Muscle layer of duodenum (tissue), 2 donors: ENCODE measurements around the gene ABLIM2.

Experiments
- H3K27ac ChIP-seq: one replicate; pipeline ENCODE4 v1.7.0; 2013; ENCODE audit warnings: mild to moderate bottlenecking, low read length
- H3K27me3 ChIP-seq: one replicate; pipeline ENCODE4 v1.7.0; 2013; ENCODE audit warnings: low read depth, mild to moderate bottlenecking, control low read depth, low read length
- H3K36me3 ChIP-seq, 2 donors: one replicate each; pipeline ENCODE4 v1.7.0; 2013; ENCODE audit warnings: low read length in 2 of 2, control low read depth in 1 of 2, mild to moderate bottlenecking in 1 of 2; ENCODE audit not compliant: insufficient read depth in 2 of 2, control insufficient read depth in 1 of 2
- H3K4me1 ChIP-seq, 2 donors: one replicate each; pipeline ENCODE4 v1.7.0; 2013; ENCODE audit warnings: low read length in 2 of 2, mild to moderate bottlenecking in 2 of 2, control low read depth in 1 of 2, moderate library complexity in 1 of 2; ENCODE audit not compliant: insufficient read depth in 2 of 2, control insufficient read depth in 1 of 2
- H3K4me3 ChIP-seq, 2 donors: one replicate each; pipeline ENCODE4 v1.7.0; 2013; ENCODE audit warnings: low read length in 2 of 2, low read depth in 1 of 2, mild to moderate bottlenecking in 1 of 2
- H3K9me3 ChIP-seq, 2 donors: one replicate each; pipeline ENCODE4 v1.7.0; 2013; ENCODE audit warnings: low read length in 2 of 2, control low read depth in 1 of 2, mild to moderate bottlenecking in 1 of 2; ENCODE audit not compliant: control insufficient read depth in 1 of 2
- donor health status: healthy.

The ABLIM2 gene

GRCh38 chr4:8171266-8171665, 12.7 kb upstream of the ABLIM2 start:
- H3K9me3 ChIP-seq, result peaks cover 0 to 8% of the 10 kb centered on the region in 2 donors
- H3K27ac ChIP-seq, result no peak overlapping the region
- H3K4me1 ChIP-seq, result no peaks in the 10 kb centered on the region
- H3K36me3 ChIP-seq, result no peaks in the 10 kb centered on the region
- no peaks in the 10 kb centered on the region for H3K27me3 ChIP-seq
- H3K4me3 ChIP-seq, result no peak overlapping the region

- H3K27me3 ChIP-seq, result no peaks in the 10 kb centered on the region
- peaks cover 0 to 8% of the 10 kb centered on the region in 2 donors for H3K9me3 ChIP-seq
- H3K4me1 ChIP-seq, result no peaks in the 10 kb centered on the region
- H3K36me3 ChIP-seq, result no peaks in the 10 kb centered on the region
- no peak overlapping the region for H3K27ac ChIP-seq
- no peak overlapping the region for H3K4me3 ChIP-seq
These were observed 11.7 kb upstream of the ABLIM2 start for GRCh38 chr4:8170341-8170740.

- Histone ChIP-seq H3K4me1 (no peaks in the 10 kb centered on the region), H3K4me3 (no peak overlapping the region), H3K27ac (no peak overlapping the region), H3K9me3 (peaks cover 0 to 8% of the 10 kb centered on the region in 2 donors), H3K36me3 (no peaks in the 10 kb centered on the region), H3K27me3 (no peaks in the 10 kb centered on the region)
These were observed 11.2 kb upstream of the ABLIM2 start for GRCh38 chr4:8169763-8170162.

GRCh38 chr4:8168832-8169598, 10.4 kb upstream of the ABLIM2 start:
- Histone ChIP-seq H3K27ac (no peak overlapping the region), H3K36me3 (no peaks in the 10 kb centered on the region), H3K4me3 (no peak overlapping the region), H3K4me1 (no peaks in the 10 kb centered on the region), H3K9me3 (peaks cover 0 to 8% of the 10 kb centered on the region in 2 donors), H3K27me3 (no peaks in the 10 kb centered on the region)

GRCh38 chr4:8168232-8168631, 9.6 kb upstream of the ABLIM2 start:
- Histone ChIP-seq H3K27ac (no peak overlapping the region), H3K4me3 (no peak overlapping the region), H3K27me3 (no peaks in the 10 kb centered on the region), H3K9me3 (peaks cover 0 to 8% of the 10 kb centered on the region in 2 donors), H3K4me1 (no peaks in the 10 kb centered on the region), H3K36me3 (no peaks in the 10 kb centered on the region)

- Histone ChIP-seq H3K9me3 (peaks cover 0 to 8% of the 10 kb centered on the region in 2 donors), H3K36me3 (no peaks in the 10 kb centered on the region), H3K27ac (no peak overlapping the region), H3K4me3 (no peak overlapping the region), H3K27me3 (no peaks in the 10 kb centered on the region), H3K4me1 (no peaks in the 10 kb centered on the region)
These were observed 9.2 kb upstream of the ABLIM2 start for GRCh38 chr4:8167815-8168214.

- Histone ChIP-seq H3K4me3 (no peak overlapping the region), H3K27me3 (no peaks in the 10 kb centered on the region), H3K4me1 (no peaks in the 10 kb centered on the region), H3K9me3 (peaks cover 0 to 8% of the 10 kb centered on the region in 2 donors), H3K36me3 (no peaks in the 10 kb centered on the region), H3K27ac (no peak overlapping the region)
These were observed 8.7 kb upstream of the ABLIM2 start for GRCh38 chr4:8167291-8167690.

GRCh38 chr4:8165374-8165896, 6.8 kb upstream of the ABLIM2 start:
- H3K36me3 ChIP-seq, result no peaks in the 10 kb centered on the region
- H3K9me3 ChIP-seq, result peaks cover 0 to 8% of the 10 kb centered on the region in 2 donors
- H3K4me1 ChIP-seq, result peaks cover 0 to under 1% of the 10 kb centered on the region in 2 donors
- H3K27ac ChIP-seq, result no peak overlapping the region
- no peak overlapping the region for H3K4me3 ChIP-seq
- no peaks in the 10 kb centered on the region for H3K27me3 ChIP-seq

GRCh38 chr4:8164687-8165086, 6.1 kb upstream of the ABLIM2 start:
- Histone ChIP-seq H3K36me3 (no peaks in the 10 kb centered on the region), H3K9me3 (peaks cover 0 to 8% of the 10 kb centered on the region in 2 donors), H3K4me1 (peaks cover 0 to 8% of the 10 kb centered on the region in 2 donors), H3K27me3 (no peaks in the 10 kb centered on the region), H3K4me3 (no peak overlapping the region), H3K27ac (no peak overlapping the region)

- peaks cover 0 to 13% of the 10 kb centered on the region in 2 donors for H3K4me1 ChIP-seq
- no peaks in the 10 kb centered on the region for H3K27me3 ChIP-seq
- no peak overlapping the region for H3K27ac ChIP-seq
- H3K9me3 ChIP-seq, result peaks cover 0 to 8% of the 10 kb centered on the region in 2 donors
- no peak overlapping the region for H3K4me3 ChIP-seq
- H3K36me3 ChIP-seq, result no peaks in the 10 kb centered on the region
These were observed 5.6 kb upstream of the ABLIM2 start for GRCh38 chr4:8164194-8164565.

- H3K36me3 ChIP-seq, result no peaks in the 10 kb centered on the region
- peaks cover 0 to 13% of the 10 kb centered on the region in 2 donors for H3K4me1 ChIP-seq
- H3K4me3 ChIP-seq, result no peak overlapping the region
- H3K9me3 ChIP-seq, result peaks cover 0 to 5% of the 10 kb centered on the region in 2 donors
- H3K27me3 ChIP-seq, result no peaks in the 10 kb centered on the region
- H3K27ac ChIP-seq, result no peak overlapping the region
These were observed 5.0 kb upstream of the ABLIM2 start for GRCh38 chr4:8163436-8164193.
